ENCODE data around the gene NRXN3. TPM values are rescaled to one million over a fixed set of nuclear protein-coding genes. Genes with fewer than 3 reads are reported as not detected.

Gene NRXN3
- total RNA-seq, 2 experiments from 2014 or later = not detected

DNA sequence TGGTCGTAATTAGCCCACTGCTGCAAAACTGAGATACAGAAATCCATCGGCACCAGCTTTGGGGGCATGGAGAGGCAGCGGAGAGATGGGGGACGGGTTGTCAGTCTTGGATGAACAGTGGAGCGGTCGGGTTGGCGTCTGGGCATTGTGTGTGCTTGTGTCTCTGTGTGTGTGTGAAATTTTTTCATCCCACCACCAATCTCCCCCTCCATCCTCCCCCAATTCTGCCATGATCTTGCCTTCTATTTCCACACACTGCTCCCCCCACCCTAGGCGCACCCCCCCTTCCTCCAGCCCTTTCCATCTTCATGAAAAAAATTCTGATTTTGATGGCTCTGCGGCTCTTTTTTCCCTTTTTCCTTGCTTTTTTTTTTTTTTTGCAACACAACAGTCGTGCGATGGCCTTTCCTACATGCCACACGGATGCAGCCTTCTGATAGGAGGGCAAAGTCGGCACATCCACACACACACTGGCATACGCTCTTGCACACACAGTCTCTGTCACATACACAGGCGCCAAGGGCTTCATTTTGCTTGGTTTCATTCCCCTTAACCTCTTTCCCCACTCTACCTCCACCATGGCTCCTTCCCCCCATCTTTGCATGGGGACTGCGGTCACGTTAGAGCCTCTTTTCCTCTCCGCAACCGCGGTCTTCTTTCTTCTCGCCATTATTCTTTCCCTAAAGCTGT lies 3.3 kb downstream of the NRXN3 start:
- Histone ChIP-seq H3K4me3 (ENCODE audit: low read depth, low read length, poor library complexity, severe bottlenecking) (no peak overlapping the region), H4K20me1 (ENCODE audit: insufficient read depth, low read length) (no peaks in the 10 kb centered on the region), H3K4me2 (ENCODE audit: low read length) (no peak overlapping the region), H3K79me2 (ENCODE audit: insufficient read depth, low read depth, low read length) (no peaks in the 10 kb centered on the region), H2AFZ (ENCODE audit: low read length) (no peak overlapping the region), H3K9me3 (ENCODE audit: low read length) (no peaks in the 10 kb centered on the region), H3K9me2 (ENCODE audit: insufficient read depth, low read length) (no peaks in the 10 kb centered on the region), H3K4me1 (ENCODE audit: insufficient read depth, low read length, poor library complexity, severe bottlenecking) (no peaks in the 10 kb centered on the region), H3K27ac (ENCODE audit: low read depth, low read length, poor library complexity, severe bottlenecking) (no peak overlapping the region), H3K36me3 (ENCODE audit: insufficient read depth, low read length) (no peaks in the 10 kb centered on the region)
- POLR2A ChIA-PET = no interaction called here
- intact Hi-C loops (cut with micrococcal nuclease; ENCODE audit: unreplicated experiment) = no loop called here
- no TSS peak for BruUV-seq (replicated peaks)
- DNase-seq (ENCODE audit: low spot score) = no peak
- CTCF ChIA-PET (ENCODE audit: unreplicated experiment) = no interaction called here
- TF ChIP-seq EZH2phosphoT487 (IDR thresholded peaks at IDR 0.05; ENCODE audit: borderline replicate concordance, low read depth, low read length) = no peak
- TF ChIP-seq, protein P1, sequence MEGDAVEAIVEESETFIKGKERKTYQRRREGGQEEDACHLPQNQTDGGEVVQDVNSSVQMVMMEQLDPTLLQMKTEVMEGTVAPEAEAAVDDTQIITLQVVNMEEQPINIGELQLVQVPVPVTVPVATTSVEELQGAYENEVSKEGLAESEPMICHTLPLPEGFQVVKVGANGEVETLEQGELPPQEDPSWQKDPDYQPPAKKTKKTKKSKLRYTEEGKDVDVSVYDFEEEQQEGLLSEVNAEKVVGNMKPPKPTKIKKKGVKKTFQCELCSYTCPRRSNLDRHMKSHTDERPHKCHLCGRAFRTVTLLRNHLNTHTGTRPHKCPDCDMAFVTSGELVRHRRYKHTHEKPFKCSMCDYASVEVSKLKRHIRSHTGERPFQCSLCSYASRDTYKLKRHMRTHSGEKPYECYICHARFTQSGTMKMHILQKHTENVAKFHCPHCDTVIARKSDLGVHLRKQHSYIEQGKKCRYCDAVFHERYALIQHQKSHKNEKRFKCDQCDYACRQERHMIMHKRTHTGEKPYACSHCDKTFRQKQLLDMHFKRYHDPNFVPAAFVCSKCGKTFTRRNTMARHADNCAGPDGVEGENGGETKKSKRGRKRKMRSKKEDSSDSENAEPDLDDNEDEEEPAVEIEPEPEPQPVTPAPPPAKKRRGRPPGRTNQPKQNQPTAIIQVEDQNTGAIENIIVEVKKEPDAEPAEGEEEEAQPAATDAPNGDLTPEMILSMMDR (conservative IDR thresholded peaks at IDR 0.05; ENCODE audit: low read length) = no peak

DNA sequence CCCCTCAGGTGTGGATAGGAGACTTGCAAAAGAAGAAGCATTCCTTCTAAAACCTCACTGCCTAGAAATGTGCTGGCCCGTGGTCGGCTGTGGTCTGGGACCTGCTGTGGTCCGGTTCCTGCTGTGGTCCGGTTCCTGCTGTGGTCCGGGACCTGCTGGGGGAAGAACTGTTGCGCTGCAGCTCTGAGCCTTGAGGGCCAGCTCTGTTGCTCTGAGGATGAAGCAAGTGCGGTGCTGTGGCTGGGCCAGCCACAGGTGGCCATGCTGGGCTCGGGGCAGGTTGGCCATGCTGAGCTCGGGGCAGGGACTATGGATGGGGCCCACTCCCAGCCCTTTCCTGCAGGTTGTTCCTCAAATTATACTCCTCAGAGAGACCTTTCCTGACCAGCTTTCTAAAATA lies 5.2 kb downstream of the NRXN3 start:
- TF ChIP-seq EZH2phosphoT487 (IDR thresholded peaks at IDR 0.05; ENCODE audit: borderline replicate concordance, low read depth, low read length) = no peak
- TF ChIP-seq, protein P1 (conservative IDR thresholded peaks at IDR 0.05; ENCODE audit: low read length) = no peak
- BruUV-seq (replicated peaks) = no TSS peak
- Histone ChIP-seq H3K9me3 (ENCODE audit: low read length) (no peaks in the 10 kb centered on the region), H3K4me2 (ENCODE audit: low read length) (no peak overlapping the region), H3K36me3 (ENCODE audit: insufficient read depth, low read length) (no peaks in the 10 kb centered on the region), H3K9me2 (ENCODE audit: insufficient read depth, low read length) (no peaks in the 10 kb centered on the region), H3K4me3 (ENCODE audit: low read depth, low read length, poor library complexity, severe bottlenecking) (no peak overlapping the region), H3K4me1 (ENCODE audit: insufficient read depth, low read length, poor library complexity, severe bottlenecking) (no peaks in the 10 kb centered on the region), H3K79me2 (ENCODE audit: insufficient read depth, low read depth, low read length) (no peaks in the 10 kb centered on the region), H4K20me1 (ENCODE audit: insufficient read depth, low read length) (no peaks in the 10 kb centered on the region), H3K27ac (ENCODE audit: low read depth, low read length, poor library complexity, severe bottlenecking) (no peak overlapping the region), H2AFZ (ENCODE audit: low read length) (no peak overlapping the region)
- POLR2A ChIA-PET = no interaction called here
- CTCF ChIA-PET (ENCODE audit: unreplicated experiment) = no interaction called here
- intact Hi-C loops (cut with micrococcal nuclease; ENCODE audit: unreplicated experiment) = no loop called here
- DNase-seq (ENCODE audit: low spot score) = no peak

DNA sequence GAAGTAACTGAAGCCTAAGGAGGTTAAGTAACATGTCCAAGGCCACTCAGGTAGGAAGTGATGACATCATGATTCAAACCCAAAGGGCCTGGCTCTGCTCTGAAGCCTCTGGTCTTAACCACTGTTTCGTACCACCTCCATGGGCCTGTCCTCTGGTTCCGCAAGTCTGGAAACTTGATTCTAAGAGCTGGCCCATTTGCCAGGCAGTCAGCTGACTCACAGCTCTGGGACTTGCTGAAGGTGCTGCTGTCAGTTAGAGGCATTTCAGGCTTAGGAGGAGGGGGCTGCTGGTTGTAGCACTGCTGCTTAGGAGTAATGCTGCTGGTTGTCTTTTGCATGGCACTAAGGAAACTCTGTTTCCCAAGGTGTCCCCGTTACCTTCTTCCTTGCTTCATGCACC lies 7.9 kb downstream of the NRXN3 start:
- no peak overlapping the region for H3K4me3 ChIP-seq (ENCODE audit: low read depth, low read length, poor library complexity, severe bottlenecking)
- POLR2A ChIA-PET = no interaction called here
- H3K27ac ChIP-seq (ENCODE audit: low read depth, low read length, poor library complexity, severe bottlenecking) = no peak overlapping the region
- TF ChIP-seq EZH2phosphoT487 (IDR thresholded peaks at IDR 0.05; ENCODE audit: borderline replicate concordance, low read depth, low read length) = no peak
- TF ChIP-seq, protein P1 (conservative IDR thresholded peaks at IDR 0.05; ENCODE audit: low read length) = no peak
- H3K9me3 ChIP-seq (ENCODE audit: low read length) = no peaks in the 10 kb centered on the region
- CTCF ChIA-PET (ENCODE audit: unreplicated experiment) = no interaction called here
- no peaks in the 10 kb centered on the region for H3K4me1 ChIP-seq (ENCODE audit: insufficient read depth, low read length, poor library complexity, severe bottlenecking)
- H3K4me2 ChIP-seq (ENCODE audit: low read length) = no peak overlapping the region
- BruUV-seq (replicated peaks) = no TSS peak
- H2AFZ ChIP-seq (ENCODE audit: low read length) = no peak overlapping the region
- no peak for DNase-seq (ENCODE audit: low spot score)
- no peaks in the 10 kb centered on the region for H3K9me2 ChIP-seq (ENCODE audit: insufficient read depth, low read length)
- H3K79me2 ChIP-seq (ENCODE audit: insufficient read depth, low read depth, low read length) = no peaks in the 10 kb centered on the region
- intact Hi-C loops (cut with micrococcal nuclease; ENCODE audit: unreplicated experiment) = no loop called here
- H3K36me3 ChIP-seq (ENCODE audit: insufficient read depth, low read length) = no peaks in the 10 kb centered on the region
- no peaks in the 10 kb centered on the region for H4K20me1 ChIP-seq (ENCODE audit: insufficient read depth, low read length)
